Measurements from ENCODE around the gene TECPR1. TPM values are rescaled to one million over a fixed set of nuclear protein-coding genes. Genes with fewer than 3 reads are reported as not detected.

The TECPR1 gene
- polyA plus RNA-seq (2011; rRNA removed) (3.5 and 5.0 TPM in 2 replicates), polyA minus RNA-seq (2011; rRNA and poly(A)+ RNA removed) (5.7 and 7.5 TPM in 2 replicates)

GRCh38 chr7:98251601-98252424 is at the start of gene TECPR1:
Gene TECPR1, minus strand, starts transcription at chr7:98252232. Its CDS starts 6,086 bp downstream, at chr7:98246146.
- peak within 1 kb of the TSS; percentile 95 for H3K4me3 ChIP-seq (ENCODE audit: low read depth, low read length)
- no peak for TF ChIP-seq CTCF (IDR thresholded peaks at IDR 0.05; ENCODE audit: low read depth, low read length)
- CTCF ChIA-PET, result no interaction called here
- DNase-seq (ENCODE audit: low read depth, low spot score), result peak; percentile 72
- H3K27me3 ChIP-seq (ENCODE audit: control insufficient read depth, insufficient read depth, low read length), result no peaks in the 10 kb centered on the region
- H3K27ac ChIP-seq (ENCODE audit: low read depth, low read length), result peak within 1 kb of the TSS; percentile 21
- no peaks in the 10 kb centered on the region; the same call in 1 of the 2 replicates for H3K9me3 ChIP-seq (ENCODE audit: control insufficient read depth, insufficient read depth, low read length)
- POLR2A ChIA-PET, result interaction anchor here (0.6 kb wide), 1 partner anchor 17 kb away, joined by 4 read pairs; no protein-coding TSS in a partner anchor

GRCh38 chr7:98300595-98301372 is 48.8 kb upstream of the TECPR1 start:
- POLR2A ChIA-PET, result no interaction called here
- Histone ChIP-seq H3K27me3 (ENCODE audit: control insufficient read depth, insufficient read depth, low read length) (no peaks in the 10 kb centered on the region), H3K9me3 (ENCODE audit: control insufficient read depth, insufficient read depth, low read length) (no peaks in the 10 kb centered on the region), H3K4me3 (ENCODE audit: low read depth, low read length) (no peak overlapping the region), H3K27ac (ENCODE audit: low read depth, low read length) (no peak overlapping the region)
- DNase-seq (ENCODE audit: low read depth, low spot score), result no peak
- CTCF ChIA-PET, result no interaction called here
- no peak for TF ChIP-seq CTCF (IDR thresholded peaks at IDR 0.05; ENCODE audit: low read depth, low read length)

GRCh38 chr7:98297626-98298286 is 45.7 kb upstream of the TECPR1 start:
- DNase-seq (ENCODE audit: low read depth, low spot score), result no peak
- TF ChIP-seq CTCF (IDR thresholded peaks at IDR 0.05; ENCODE audit: low read depth, low read length), result no peak
- ChIA-PET CTCF (interaction anchor here (1.5 kb wide), 1 partner anchor 104 kb away, joined by 5 read pairs; the partner anchor contains the start of gene BAIAP2L1), POLR2A (interaction anchor here (0.6 kb wide), 1 partner anchor 43 kb away, joined by 3 read pairs; no protein-coding TSS in a partner anchor)
- H3K27ac ChIP-seq (ENCODE audit: low read depth, low read length), result no peak overlapping the region
- H3K27me3 ChIP-seq (ENCODE audit: control insufficient read depth, insufficient read depth, low read length), result no peaks in the 10 kb centered on the region
- H3K4me3 ChIP-seq (ENCODE audit: low read depth, low read length), result no peak overlapping the region
- no peaks in the 10 kb centered on the region; the same call in 1 of the 2 replicates for H3K9me3 ChIP-seq (ENCODE audit: control insufficient read depth, insufficient read depth, low read length)

GRCh38 chr7:98296833-98297232 is 44.8 kb upstream of the TECPR1 start:
- no peak for DNase-seq (ENCODE audit: low read depth, low spot score)
- Histone ChIP-seq H3K4me3 (ENCODE audit: low read depth, low read length) (no peak overlapping the region), H3K27ac (ENCODE audit: low read depth, low read length) (no peak overlapping the region), H3K9me3 (ENCODE audit: control insufficient read depth, insufficient read depth, low read length) (no peaks in the 10 kb centered on the region; the same call in 1 of the 2 replicates), H3K27me3 (ENCODE audit: control insufficient read depth, insufficient read depth, low read length) (no peaks in the 10 kb centered on the region)
- TF ChIP-seq CTCF (IDR thresholded peaks at IDR 0.05; ENCODE audit: low read depth, low read length), result no peak
- ChIA-PET CTCF (no interaction called here), POLR2A (no interaction called here)

Measured in AG04450 (cell line).